ENCODE data around the gene MRPL17. TPM values are rescaled to one million over a fixed set of nuclear protein-coding genes. Genes with fewer than 3 reads are reported as not detected.

MRPL17 gene
- total RNA-seq, 1 donor from 2014 or later: 121 TPM

DNA sequence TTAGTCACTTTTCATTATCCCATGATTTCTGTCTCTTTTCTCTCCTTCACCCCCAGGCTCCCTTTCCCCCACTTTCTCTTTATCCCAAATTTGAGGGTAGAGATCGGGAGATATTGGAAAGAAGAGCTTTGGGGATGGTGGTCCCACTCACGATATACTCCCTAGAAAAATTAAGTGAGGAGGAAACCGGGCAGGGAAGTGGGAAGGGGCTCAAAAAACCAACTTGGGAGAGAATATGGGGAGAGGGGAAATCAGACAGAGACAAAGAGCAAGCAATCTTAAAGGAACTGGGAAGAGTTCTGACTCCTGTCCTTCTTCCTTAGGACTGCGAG is 26.6 kb downstream of the MRPL17 start:
- Mint-ChIP-seq H3K4me1 (ENCODE audit: low read depth) (no peaks in the 10 kb centered on the region), H3K27me3 (ENCODE audit: insufficient read depth) (peaks cover 16% of the 10 kb centered on the region), H3K27ac (no peak overlapping the region), H3K4me3 (peak overlapping the region; percentile 65), H3K36me3 (ENCODE audit: low read depth) (no peaks in the 10 kb centered on the region), H3K9me3 (no peaks in the 10 kb centered on the region)
- DNase-seq (ENCODE audit: low spot score): no peak
- intact Hi-C loops (cut with micrococcal nuclease): no loop called here

DNA sequence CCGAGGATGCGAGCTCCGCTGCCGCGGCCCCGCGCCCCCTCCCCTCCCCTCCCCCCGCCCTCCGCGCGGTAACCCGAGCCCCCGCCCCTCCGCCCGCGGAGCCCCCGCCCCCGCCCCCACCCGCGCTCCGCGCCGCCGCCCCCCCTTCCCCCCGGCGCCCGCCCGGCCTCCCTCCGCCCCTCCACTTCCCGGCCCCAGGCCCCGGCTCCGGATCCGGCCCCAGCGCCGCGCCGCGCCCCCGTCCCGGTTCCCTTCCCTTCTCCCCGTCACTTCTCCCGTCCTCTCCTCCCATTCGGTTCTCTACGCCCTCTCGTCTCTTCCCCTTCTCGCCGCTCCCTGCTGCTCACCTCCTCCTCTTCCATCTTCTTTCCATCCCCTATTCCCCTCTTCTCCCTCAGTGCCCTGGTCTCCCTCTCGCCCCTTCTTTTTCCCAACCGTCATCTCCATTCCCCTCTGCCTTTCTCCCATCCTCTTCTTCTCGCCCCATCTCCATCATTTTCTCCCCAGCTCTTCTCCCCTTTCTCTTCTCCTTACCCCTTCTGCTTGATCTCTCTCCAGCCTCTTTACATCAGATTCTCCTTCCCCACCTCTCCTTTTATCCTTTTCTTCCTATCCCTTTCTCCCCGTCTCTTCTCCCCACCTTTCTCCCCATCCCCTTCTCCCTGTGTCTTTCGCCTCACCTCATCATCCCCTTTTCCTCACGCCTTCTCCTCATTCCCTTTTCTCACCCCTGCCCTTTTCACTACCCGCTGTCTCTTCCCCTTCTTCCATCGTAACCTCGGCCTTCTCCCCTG is 27.2 kb downstream of the MRPL17 start, which contains the start of gene DCHS1:
DCHS1 (minus strand) TSS at position 20 of the 794 bp plus-strand sequence. CDS start 14,196 bp downstream, outside the sequence.
- Mint-ChIP-seq H3K9me3 (no peaks in the 10 kb centered on the region), H3K36me3 (ENCODE audit: low read depth) (no peaks in the 10 kb centered on the region), H3K4me1 (ENCODE audit: low read depth) (no peaks in the 10 kb centered on the region), H3K27me3 (ENCODE audit: insufficient read depth) (peaks cover 16% of the 10 kb centered on the region), H3K4me3 (peak within 1 kb of the TSS; percentile 65), H3K27ac (no peak within 1 kb of the TSS)
- DNase-seq (ENCODE audit: low spot score): no peak
- intact Hi-C loops (cut with micrococcal nuclease): no loop called here

DNA sequence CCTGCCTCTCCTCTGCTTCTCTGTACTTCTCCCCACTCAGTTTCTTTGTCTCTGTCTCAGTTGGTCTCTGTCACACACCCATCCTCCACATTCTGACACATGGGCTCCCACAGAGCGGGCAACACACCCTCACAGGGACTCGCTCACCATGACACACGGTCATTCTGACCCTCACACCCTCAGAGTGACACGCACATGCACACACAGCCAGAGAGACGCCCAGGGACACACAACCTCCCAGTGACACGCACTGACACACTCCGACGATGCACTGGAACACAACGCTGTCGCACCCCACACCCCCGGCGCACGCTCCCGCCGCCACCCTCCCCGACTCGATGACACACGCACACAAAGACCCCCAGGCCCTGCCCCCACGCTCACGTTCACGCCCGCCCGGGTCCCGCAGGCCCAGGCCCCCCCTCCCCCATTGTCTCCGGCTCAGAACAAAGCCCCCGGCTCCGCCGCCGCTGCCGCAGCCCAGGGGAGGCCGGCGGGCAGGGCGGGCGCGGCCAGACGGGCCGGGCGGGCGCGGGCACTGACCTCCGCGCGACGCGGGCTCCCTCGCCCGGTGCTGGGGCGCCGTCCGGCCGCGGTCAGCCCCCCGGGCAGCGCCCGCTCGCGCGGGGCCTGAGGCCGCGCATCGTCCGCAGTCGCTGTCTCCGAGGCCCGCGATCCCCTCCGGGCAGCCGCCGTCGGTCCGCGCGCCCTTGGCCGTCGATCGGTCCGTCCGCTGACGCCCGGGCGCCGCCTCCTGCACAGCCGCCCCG is 27.9 kb downstream of the MRPL17 start:
- Mint-ChIP-seq H3K4me3 (no peak overlapping the region), H3K36me3 (ENCODE audit: low read depth) (no peaks in the 10 kb centered on the region), H3K9me3 (no peaks in the 10 kb centered on the region), H3K27me3 (ENCODE audit: insufficient read depth) (peaks cover 16% of the 10 kb centered on the region), H3K4me1 (ENCODE audit: low read depth) (no peaks in the 10 kb centered on the region), H3K27ac (no peak overlapping the region)
- intact Hi-C loops (cut with micrococcal nuclease): no loop called here
- DNase-seq (ENCODE audit: low spot score): no peak

DNA sequence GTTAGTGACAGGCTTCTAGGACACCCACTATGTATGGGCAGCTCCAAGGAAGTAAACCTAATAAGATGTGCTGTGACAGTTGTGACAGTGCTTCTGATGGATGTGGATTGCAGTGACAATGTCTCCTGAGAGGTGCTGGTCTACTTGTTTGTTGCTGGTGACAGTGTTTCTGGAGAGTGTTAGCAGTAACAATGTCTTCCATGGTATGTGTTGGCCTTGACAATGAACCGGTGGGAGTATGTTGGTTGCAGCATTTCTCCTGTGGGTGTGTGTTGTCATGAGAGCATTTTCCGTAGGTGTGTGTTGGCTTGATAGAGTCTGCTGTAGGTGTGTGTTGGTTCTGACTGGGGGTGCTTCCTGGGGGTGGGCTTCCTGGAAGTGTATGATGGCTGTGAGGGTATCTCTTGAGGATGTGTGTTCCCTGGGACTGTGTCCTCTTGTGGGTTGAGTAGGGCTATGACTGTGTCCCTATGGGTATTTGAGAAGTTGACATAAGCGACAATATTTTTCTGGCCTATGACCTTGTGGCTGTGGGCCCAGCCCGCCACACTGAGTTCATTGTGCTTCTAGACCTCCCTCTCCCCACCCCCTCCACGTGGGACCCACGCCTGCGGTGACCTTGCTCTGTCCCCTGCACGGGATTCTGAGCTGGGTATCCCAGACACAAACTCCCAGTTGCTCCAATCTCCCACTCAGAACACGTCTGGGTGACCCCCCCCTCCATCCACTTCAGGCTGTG is 28.7 kb downstream of the MRPL17 start:
- DNase-seq (ENCODE audit: low spot score): no peak
- H3K4me1 Mint-ChIP-seq (ENCODE audit: low read depth): no peaks in the 10 kb centered on the region
- intact Hi-C loops (cut with micrococcal nuclease): loop anchor here (1.0 kb wide), 1 partner anchor 35 kb away; the partner anchor contains the start of gene TPP1

DNA sequence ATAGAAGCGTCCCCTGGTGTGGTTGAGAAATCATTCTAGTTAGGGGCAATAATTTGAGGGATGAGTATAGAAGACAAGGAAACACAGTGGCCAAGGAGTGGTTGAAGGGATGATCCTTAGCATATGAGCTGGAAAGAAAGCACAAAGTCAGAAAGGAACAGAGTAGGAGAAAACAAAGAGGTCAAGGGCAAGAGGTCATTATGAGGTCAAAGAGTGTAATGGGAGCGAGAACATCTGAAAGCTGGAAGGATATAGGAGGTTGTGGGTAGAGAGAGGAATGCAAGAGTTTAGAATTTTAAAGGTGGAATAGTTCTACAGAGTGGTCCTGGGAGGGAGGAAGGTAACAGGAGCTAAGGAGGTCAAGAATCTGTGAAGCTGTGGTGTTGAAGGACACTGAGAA is 29.5 kb downstream of the MRPL17 start:
- Mint-ChIP-seq H3K4me3 (no peak overlapping the region), H3K27me3 (ENCODE audit: insufficient read depth) (peaks cover 16% of the 10 kb centered on the region), H3K36me3 (ENCODE audit: low read depth) (no peaks in the 10 kb centered on the region), H3K4me1 (ENCODE audit: low read depth) (no peaks in the 10 kb centered on the region), H3K27ac (no peak overlapping the region), H3K9me3 (no peaks in the 10 kb centered on the region)
- intact Hi-C loops (cut with micrococcal nuclease): loop anchor here (1.0 to 2.0 kb wide), 2 partner anchors 13 to 34 kb away; partner anchors contain the start of gene TPP1
- no peak for DNase-seq (ENCODE audit: low spot score)

More for the DNA sequence above, 28.7 kb downstream of the MRPL17 start:
- Mint-ChIP-seq H3K9me3 (no peaks in the 10 kb centered on the region), H3K27me3 (ENCODE audit: insufficient read depth) (peaks cover 16% of the 10 kb centered on the region), H3K4me3 (no peak overlapping the region), H3K27ac (no peak overlapping the region), H3K36me3 (ENCODE audit: low read depth) (no peaks in the 10 kb centered on the region)

DNA sequence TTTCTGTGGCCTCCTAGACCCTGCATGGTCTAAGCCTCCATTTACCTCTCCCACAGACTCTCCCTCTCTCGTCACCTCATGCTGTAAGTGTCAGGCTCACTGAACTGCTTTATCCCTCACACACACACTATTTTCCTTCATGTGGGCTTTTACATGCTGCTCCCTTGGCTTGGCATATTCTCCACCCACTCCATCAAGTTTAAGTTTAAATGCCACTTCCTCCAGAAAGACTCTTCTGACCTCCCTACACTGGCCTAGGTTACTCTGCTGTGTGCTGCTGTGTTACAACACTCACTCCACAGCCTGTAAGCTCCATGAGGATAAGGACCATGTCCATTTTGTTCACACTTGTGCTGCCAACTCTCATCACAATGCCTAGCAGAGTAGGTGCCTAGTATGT is 30.0 kb downstream of the MRPL17 start:
- Mint-ChIP-seq H3K27me3 (ENCODE audit: insufficient read depth) (peaks cover 16% of the 10 kb centered on the region), H3K27ac (no peak overlapping the region), H3K36me3 (ENCODE audit: low read depth) (no peaks in the 10 kb centered on the region), H3K4me1 (ENCODE audit: low read depth) (no peaks in the 10 kb centered on the region), H3K9me3 (no peaks in the 10 kb centered on the region), H3K4me3 (no peak overlapping the region)
- no peak for DNase-seq (ENCODE audit: low spot score)
- intact Hi-C loops (cut with micrococcal nuclease): loop anchor here (2.0 kb wide), 1 partner anchor 14 kb away; no protein-coding TSS in a partner anchor

DNA sequence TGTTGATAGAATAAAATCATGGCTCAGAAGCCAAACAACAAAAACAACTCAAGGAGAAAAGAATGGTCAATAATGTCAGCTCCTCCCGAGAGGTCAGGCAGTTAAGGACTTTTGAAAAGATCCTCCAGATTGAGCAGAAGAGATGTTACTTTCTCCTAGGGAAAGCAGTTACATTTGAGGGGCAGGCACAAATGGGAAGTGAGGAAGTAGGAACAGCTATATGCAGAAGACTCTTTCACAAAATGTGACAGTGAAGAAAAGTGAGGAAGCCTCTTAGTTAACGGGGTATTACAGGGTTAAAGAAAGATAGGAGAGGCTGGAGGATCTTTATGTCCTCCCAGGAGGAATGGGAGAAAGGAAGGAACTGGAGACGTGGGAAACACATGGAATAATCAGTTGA is 31.0 kb downstream of the MRPL17 start:
- intact Hi-C loops (cut with micrococcal nuclease): loop anchor here (2.0 kb wide), 1 partner anchor 15 kb away; no protein-coding TSS in a partner anchor
- no peak for DNase-seq (ENCODE audit: low spot score)
- H3K36me3 Mint-ChIP-seq (ENCODE audit: low read depth): no peaks in the 10 kb centered on the region
- H3K4me1 Mint-ChIP-seq (ENCODE audit: low read depth): no peaks in the 10 kb centered on the region
- peaks cover 14% of the 10 kb centered on the region for H3K27me3 Mint-ChIP-seq (ENCODE audit: insufficient read depth)
- H3K4me3 Mint-ChIP-seq: no peak overlapping the region
- no peaks in the 10 kb centered on the region for H3K9me3 Mint-ChIP-seq
- no peak overlapping the region for H3K27ac Mint-ChIP-seq

DNA sequence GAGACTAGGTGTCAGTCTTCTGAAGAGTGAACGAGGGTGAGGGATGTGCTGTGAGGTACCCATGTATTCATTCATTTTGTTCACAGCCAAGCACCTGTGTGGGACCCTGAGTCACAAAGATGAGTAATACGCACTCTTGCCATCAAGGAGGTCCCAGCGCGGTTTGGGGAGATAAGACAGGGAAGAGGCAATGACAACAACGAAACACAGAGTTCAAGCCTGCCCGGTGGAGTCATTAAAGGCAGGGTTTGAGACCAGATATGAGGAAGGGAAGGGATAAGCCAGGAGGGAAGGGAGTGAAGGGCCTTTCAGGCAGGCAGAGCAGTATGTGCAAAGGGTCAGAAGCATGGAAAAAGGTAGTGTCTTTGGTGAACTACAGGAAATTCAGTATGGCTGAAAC is 32.2 kb downstream of the MRPL17 start:
- Mint-ChIP-seq H3K27me3 (ENCODE audit: insufficient read depth) (peaks cover 2% of the 10 kb centered on the region), H3K4me3 (no peak overlapping the region), H3K36me3 (ENCODE audit: low read depth) (no peaks in the 10 kb centered on the region), H3K9me3 (no peaks in the 10 kb centered on the region), H3K4me1 (ENCODE audit: low read depth) (no peaks in the 10 kb centered on the region), H3K27ac (no peak overlapping the region)
- intact Hi-C loops (cut with micrococcal nuclease): no loop called here
- DNase-seq (ENCODE audit: low spot score): no peak

DNA sequence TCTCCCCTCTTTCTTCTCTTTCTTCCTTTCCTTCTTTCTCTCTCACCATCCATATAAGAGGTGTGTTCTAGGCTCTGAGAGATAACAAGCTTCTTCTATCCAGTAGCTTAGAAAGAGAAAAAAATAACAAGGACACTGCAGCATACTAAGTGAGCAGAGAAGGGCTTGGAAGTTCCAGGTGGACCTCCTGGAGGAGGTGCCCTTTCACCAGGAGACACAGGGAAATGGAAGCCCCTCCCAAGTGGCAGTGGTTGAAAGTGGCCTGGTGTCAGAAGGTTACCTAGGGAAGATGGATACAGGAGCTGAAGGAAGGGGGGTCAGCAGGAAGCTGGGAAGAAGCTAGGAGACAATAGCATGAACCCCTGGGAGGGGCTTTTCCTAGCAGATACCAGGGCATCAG is 33.0 kb downstream of the MRPL17 start:
- intact Hi-C loops (cut with micrococcal nuclease): no loop called here
- no peak for DNase-seq (ENCODE audit: low spot score)
- no peak overlapping the region for H3K27ac Mint-ChIP-seq
- H3K9me3 Mint-ChIP-seq: no peaks in the 10 kb centered on the region
- no peaks in the 10 kb centered on the region for H3K27me3 Mint-ChIP-seq (ENCODE audit: insufficient read depth)
- H3K36me3 Mint-ChIP-seq (ENCODE audit: low read depth): no peaks in the 10 kb centered on the region
- no peaks in the 10 kb centered on the region for H3K4me1 Mint-ChIP-seq (ENCODE audit: low read depth)
- H3K4me3 Mint-ChIP-seq: no peak overlapping the region

DNA sequence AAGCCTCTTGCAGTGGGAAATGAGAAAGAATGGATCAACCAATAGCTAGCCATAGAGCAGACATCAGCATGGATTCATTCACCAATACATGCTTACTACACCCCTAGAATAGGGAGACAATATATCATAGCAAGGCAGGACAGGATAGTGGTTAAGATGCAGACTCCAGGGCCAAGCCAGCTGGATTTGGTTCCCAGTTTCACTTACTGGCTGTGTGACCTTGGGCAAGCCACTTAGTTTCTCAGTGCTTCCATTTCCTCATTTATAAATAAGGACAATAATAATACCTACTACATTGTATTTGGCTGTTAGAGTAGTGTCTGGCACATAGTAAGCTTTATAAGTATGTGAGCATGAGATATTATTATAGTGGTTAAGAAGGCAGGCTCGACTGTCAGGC is 34.6 kb downstream of the MRPL17 start:
- H3K4me3 Mint-ChIP-seq: no peak overlapping the region
- no peak for DNase-seq (ENCODE audit: low spot score)
- H3K9me3 Mint-ChIP-seq: no peaks in the 10 kb centered on the region
- H3K27me3 Mint-ChIP-seq (ENCODE audit: insufficient read depth): no peaks in the 10 kb centered on the region
- intact Hi-C loops (cut with micrococcal nuclease): no loop called here
- H3K4me1 Mint-ChIP-seq (ENCODE audit: low read depth): no peaks in the 10 kb centered on the region
- no peak overlapping the region for H3K27ac Mint-ChIP-seq
- no peaks in the 10 kb centered on the region for H3K36me3 Mint-ChIP-seq (ENCODE audit: low read depth)

DNA sequence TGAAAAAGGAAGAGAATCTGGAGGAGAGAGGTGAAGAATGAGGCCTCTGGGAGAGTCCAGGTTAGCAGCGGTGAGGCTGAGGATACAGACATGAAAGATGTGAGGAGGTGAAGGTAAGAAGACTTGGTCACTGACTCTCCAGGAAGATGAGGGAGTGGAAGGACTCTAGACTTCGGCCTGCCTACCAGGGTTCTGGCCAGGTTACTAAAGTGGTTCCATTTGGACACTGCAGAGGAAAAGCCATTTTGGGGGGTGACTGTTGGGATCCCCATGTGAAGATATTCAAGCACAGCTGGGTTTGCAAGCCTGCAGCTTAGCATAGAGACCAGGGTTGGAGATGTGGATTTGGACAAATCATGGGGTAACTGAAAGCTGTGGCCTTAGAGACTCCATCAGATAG is 35.3 kb downstream of the MRPL17 start:
- intact Hi-C loops (cut with micrococcal nuclease): no loop called here
- no peaks in the 10 kb centered on the region for H3K36me3 Mint-ChIP-seq (ENCODE audit: low read depth)
- H3K4me1 Mint-ChIP-seq (ENCODE audit: low read depth): no peaks in the 10 kb centered on the region
- no peak overlapping the region for H3K27ac Mint-ChIP-seq
- no peaks in the 10 kb centered on the region for H3K9me3 Mint-ChIP-seq
- no peak overlapping the region for H3K4me3 Mint-ChIP-seq
- no peak for DNase-seq (ENCODE audit: low spot score)
- H3K27me3 Mint-ChIP-seq (ENCODE audit: insufficient read depth): no peaks in the 10 kb centered on the region

DNA sequence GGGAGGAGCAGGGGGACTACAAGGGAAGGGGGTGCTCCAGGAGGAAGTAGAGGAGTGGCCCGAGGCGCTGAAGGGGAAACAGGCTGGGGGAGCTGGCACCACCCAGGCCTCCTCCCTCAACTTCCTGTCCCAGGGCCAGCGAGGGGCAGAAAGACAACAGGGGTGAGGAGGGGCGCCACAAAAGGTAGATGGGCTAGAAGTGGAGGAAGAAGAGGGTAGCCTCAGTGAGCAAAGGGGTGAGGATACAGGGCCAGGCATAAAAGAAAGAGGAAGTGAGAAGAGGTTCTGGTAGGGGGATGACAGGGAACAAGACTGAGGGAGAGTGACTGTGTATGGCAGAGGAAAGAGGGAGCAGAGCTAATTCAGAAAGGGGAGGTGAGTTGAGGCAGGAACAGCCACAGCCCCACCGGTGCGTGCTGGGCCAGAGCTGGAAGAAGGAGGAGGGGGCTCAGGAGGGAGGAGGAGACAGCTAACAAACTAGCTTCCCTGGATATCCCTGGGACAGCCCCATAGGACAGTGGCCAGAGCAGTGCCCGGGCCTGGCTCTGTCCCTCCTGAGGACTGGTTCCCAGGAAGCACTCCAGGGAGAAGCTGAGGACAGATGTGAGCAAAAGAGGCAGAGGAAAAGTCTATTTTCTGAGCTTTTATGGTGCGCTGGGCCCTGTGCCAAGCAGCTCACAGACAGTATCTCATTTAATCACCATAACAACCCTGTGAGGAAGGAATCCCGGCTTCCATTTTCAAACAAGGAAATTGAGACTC is 36.0 kb downstream of the MRPL17 start:
- DNase-seq (ENCODE audit: low spot score): no peak
- Mint-ChIP-seq H3K27ac (no peak overlapping the region), H3K27me3 (ENCODE audit: insufficient read depth) (no peaks in the 10 kb centered on the region), H3K36me3 (ENCODE audit: low read depth) (no peaks in the 10 kb centered on the region), H3K4me1 (ENCODE audit: low read depth) (no peaks in the 10 kb centered on the region), H3K9me3 (no peaks in the 10 kb centered on the region), H3K4me3 (no peak overlapping the region)
- intact Hi-C loops (cut with micrococcal nuclease): no loop called here

Measured in activated T-helper 1 cell treated with anti-CD3 and anti-CD28 coated beads, Interleukin-12 subunit alpha, Interleukin-12 subunit beta, Interleukin-2, Interleukin-4 antibody, amounts not matched to agents 30 ng/mL and 10 ng/mL and 1 ng/mL, durations not matched to agents 14 hours and 24 hours and 36 hours (primary cell).